Hematopoietic multipotent progenitor cell treated with erythropoietin and hydrocortisone succinate and interleukin-3 and kit ligand, for 17 days (in vitro differentiated cells): ENCODE data around the gene GPBAR1.
"Not testable (repeated sequence)": the region's sequence is repeated elsewhere in the genome, so short reads cannot be mapped to it uniquely, and the experiment has no call there.

Experiments
- DNase-seq: peaks from one replicate; pipeline ENCODE4 v3.0.0-alpha.2; 2015; ENCODE audit warnings: low spot score

Gene GPBAR1

GRCh38 chr2:218310853-218311540 lies 50.2 kb downstream of the GPBAR1 start:
- no peak for DNase-seq

- DNase-seq, result not testable (repeated sequence)
Measured at GRCh38 chr2:218311541-218312266, 50.9 kb downstream of the GPBAR1 start.

- DNase-seq, result no peak
Measured at GRCh38 chr2:218312267-218312756, 51.5 kb downstream of the GPBAR1 start.

DNA sequence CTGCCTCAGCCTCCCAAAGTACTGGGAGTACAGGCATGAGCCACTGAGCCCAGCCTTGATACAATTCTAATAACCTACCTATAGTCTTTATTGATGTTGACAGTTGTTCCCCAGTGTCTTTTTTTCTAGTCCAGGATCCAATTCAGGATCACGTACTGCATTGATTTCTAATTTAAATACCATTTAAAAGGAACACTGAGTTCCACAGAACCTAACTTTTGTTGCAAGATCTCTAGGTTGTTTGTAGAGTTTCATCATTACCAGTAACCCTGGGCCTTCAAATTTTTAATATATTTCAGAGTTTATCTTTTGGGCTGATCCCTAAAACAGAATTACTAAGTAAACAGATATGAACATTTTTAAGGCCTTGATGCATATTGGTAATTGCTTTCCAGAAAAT lies 52.5 kb downstream of the GPBAR1 start:
- no peak for DNase-seq
